NCI-H1048 (cell line): ENCODE measurements around the gene OR1N2.
"Not testable (repeated sequence)": the region's sequence is repeated elsewhere in the genome, so short reads cannot be mapped to it uniquely, and the experiment has no call there.

Experiments used
- DNase-seq: peaks from one replicate; lab custom pipeline; 2025; lab: John Stamatoyannopoulos, UW

Gene OR1N2

GRCh38 chr9:122552812-122553211 lies at the start of gene OR1N2:
TSS of gene OR1N2 (plus strand) at chr9:122553112. CDS start at chr9:122553212, 100 bp downstream.
- no peak for DNase-seq

- DNase-seq, result no peak
Observed at GRCh38 chr9:122506964-122507363, 45.9 kb upstream of the OR1N2 start.

- no peak for DNase-seq
Observed at GRCh38 chr9:122510502-122510901, 42.4 kb upstream of the OR1N2 start, which contains the start of gene OR1J2. TSS of gene OR1J2 (plus strand) at chr9:122510802. CDS start at chr9:122510802, 0 bp downstream.

GRCh38 chr9:122518226-122518625 lies 34.7 kb upstream of the OR1N2 start:
- no peak for DNase-seq

- DNase-seq, result no peak
Observed at GRCh38 chr9:122518841-122519240, 34.1 kb upstream of the OR1N2 start, which contains the start of gene OR1J4. TSS of gene OR1J4 (plus strand) at chr9:122519141. CDS start at chr9:122519141, 0 bp downstream.

GRCh38 chr9:122519376-122519775 lies 33.5 kb upstream of the OR1N2 start:
- no peak for DNase-seq

- DNase-seq, result no peak
Observed at GRCh38 chr9:122526602-122527001, 26.3 kb upstream of the OR1N2 start.

GRCh38 chr9:122527193-122527592 lies 25.7 kb upstream of the OR1N2 start, which contains the start of gene OR1N1:
TSS of gene OR1N1 (minus strand) at chr9:122527293. CDS start at chr9:122527293, 0 bp downstream.
- DNase-seq, result no peak

- not testable (repeated sequence) for DNase-seq
Observed at GRCh38 chr9:122531157-122531556, 21.8 kb upstream of the OR1N2 start.

- no peak for DNase-seq
Observed at GRCh38 chr9:122536134-122536533, 16.8 kb upstream of the OR1N2 start.

- not testable (repeated sequence) for DNase-seq
Observed at GRCh38 chr9:122537066-122537465, 15.8 kb upstream of the OR1N2 start.

GRCh38 chr9:122538757-122539156 lies 14.2 kb upstream of the OR1N2 start:
- no peak for DNase-seq

- DNase-seq, result no peak
Observed at GRCh38 chr9:122546196-122546595, 6.7 kb upstream of the OR1N2 start.

GRCh38 chr9:122551371-122551770 lies 1.5 kb upstream of the OR1N2 start:
- no peak for DNase-seq

- DNase-seq, result no peak
Observed at GRCh38 chr9:122561446-122561845, 8.5 kb downstream of the OR1N2 start.

GRCh38 chr9:122562134-122562760 lies 9.3 kb downstream of the OR1N2 start:
- no peak for DNase-seq

GRCh38 chr9:122567901-122568300 lies 15.0 kb downstream of the OR1N2 start:
- no peak for DNase-seq

- DNase-seq, result no peak
Observed at GRCh38 chr9:122572456-122572855, 19.5 kb downstream of the OR1N2 start.

- no peak for DNase-seq
Observed at GRCh38 chr9:122579874-122580273, 27.0 kb downstream of the OR1N2 start.

- DNase-seq, result no peak
Observed at GRCh38 chr9:122580360-122580759, 27.4 kb downstream of the OR1N2 start.

GRCh38 chr9:122583284-122583683 lies 30.4 kb downstream of the OR1N2 start, which contains the start of gene OR1L8:
TSS of gene OR1L8 (minus strand) at chr9:122583384. CDS start at chr9:122568477, 14,907 bp downstream.
- not testable (repeated sequence) for DNase-seq
